A549 (cell line): Measurements from ENCODE around the gene LRPPRC. TPM values are rescaled to one million over a fixed set of nuclear protein-coding genes. Genes with fewer than 3 reads are reported as not detected.

Source experiments
- ATAC-seq, 2 experiments: fragments of 200-7000 bp in 1 of 2; fragments of >200 bp in 1 of 2; cut with Nextera tagmentation in 1 of 2; cut with Tn5 transposase in 1 of 2; 3 replicates each; pipeline versions ENCODE4 v1.8.0 to v1.9.1; 2018 to 2020; ENCODE audit warnings: mild to moderate bottlenecking in 1 of 2, moderate library complexity in 1 of 2
- CTCF ChIA-PET: fragments of 300-600 bp; sonication (Branson Sonifier 250); formaldehyde crosslinking; extraction: SDS; loops from one replicate; lab custom pipeline; 2021; ENCODE audit warnings: antibody characterized with exemption, inconsistent platforms; lab: Yijun Ruan, JAX
- POLR2A ChIA-PET: fragments of 350-600 bp; formaldehyde crosslinking; extraction: SDS; loops from one replicate; lab custom pipeline; 2021; ENCODE audit warnings: antibody characterized with exemption, inconsistent platforms; lab: Yijun Ruan, JAX
- DNase-seq, 2 experiments: peaks; one replicate each; pipeline versions ENCODE4 v3.0.0 to v3.0.0-alpha.2; 2011 to 2016; ENCODE audit warnings: low read depth in 1 of 2, low spot score in 1 of 2
- FAIRE-seq: peaks from 2 replicates; lab custom pipeline; 2011; peaks lifted over from hg19 to GRCh38; lab: Jason Lieb, UNC
- H3K27ac ChIP-seq, 2 experiments: fragments of >200 bp; sonication (Bioruptor Twin); formaldehyde crosslinking; 3 replicates each; pipeline ENCODE4 v1.5.1; 2016 to 2017
- H3K4me1 ChIP-seq: fragments of >200 bp; sonication (Bioruptor Twin); formaldehyde crosslinking; 3 replicates; pipeline ENCODE4 v1.6.1; 2016
- H3K4me2 ChIP-seq: fragments of >200 bp; sonication (Bioruptor Twin); formaldehyde crosslinking; 3 replicates; pipeline ENCODE4 v1.6.1; 2016
- H3K4me3 ChIP-seq: fragments of >200 bp; sonication (Bioruptor Twin); formaldehyde crosslinking; 3 replicates; pipeline ENCODE4 v1.5.1; 2016
- H3K9me3 ChIP-seq: fragments of >200 bp; sonication (Bioruptor Twin); formaldehyde crosslinking; 3 replicates; pipeline ENCODE4 v1.6.1; 2016
- ATOH8 ChIP-seq: fragments of 250-450 bp; sonication (Bioruptor Pico); IDR thresholded peaks from 2 replicates; pipeline ENCODE4 v1.5.0; 2020; ENCODE audit warnings: low read depth, mild to moderate bottlenecking, moderate library complexity
- BCL3 ChIP-seq: fragments of >200 bp; sonication (Bioruptor Twin); formaldehyde crosslinking; IDR thresholded peaks from 3 replicates; pipeline ENCODE4 v1.6.1; 2016
- CEBPB ChIP-seq, 2 experiments: fragments of >200 bp in 1 of 2; sonication (Bioruptor Twin) in 1 of 2; formaldehyde crosslinking in 1 of 2; IDR thresholded peaks; 2 replicates each; pipeline ENCODE4 v1.6.1; 2012 to 2016
- CHD4 ChIP-seq: fragments of 200-600 bp; sonication (generic); IDR thresholded peaks from 2 replicates; pipeline ENCODE4 v1.6.1; 2016; ENCODE audit warnings: antibody characterized with exemption, mild to moderate bottlenecking, borderline replicate concordance
- E2F6 ChIP-seq: IDR thresholded peaks from 2 replicates; pipeline ENCODE4 v1.6.1; 2012; ENCODE audit warnings: low read depth, borderline replicate concordance
- EP300 ChIP-seq, 2 experiments: fragments of >200 bp; sonication (Bioruptor Twin); formaldehyde crosslinking; IDR thresholded peaks; 2 replicates in 1 of 2; 3 replicates in 1 of 2; pipeline ENCODE4 v1.6.1; 2016 to 2017
- FOXS1 ChIP-seq: fragments of 250-450 bp; sonication (Bioruptor Pico); IDR thresholded peaks from 2 replicates; pipeline ENCODE4 v1.5.0; 2020; ENCODE audit warnings: mild to moderate bottlenecking, moderate library complexity
- HOXA7 ChIP-seq: fragments of 250-450 bp; sonication (Bioruptor Pico); IDR thresholded peaks from 2 replicates; pipeline ENCODE4 v1.5.0; 2020; ENCODE audit warnings: mild to moderate bottlenecking, moderate library complexity
- MAFK ChIP-seq: fragments of 450-650 bp; IDR thresholded peaks from 2 replicates; pipeline ENCODE4 v1.6.1; 2014; ENCODE audit not compliant: partially characterized antibody
- MAZ ChIP-seq: fragments of 150-350 bp; IDR thresholded peaks from 2 replicates; pipeline ENCODE4 v1.6.1; 2014; ENCODE audit warnings: antibody characterized with exemption, low read depth, low read length, borderline replicate concordance
- MYC ChIP-seq: IDR thresholded peaks from 2 replicates; pipeline ENCODE4 v1.6.1; 2012; ENCODE audit warnings: mild to moderate bottlenecking, inconsistent platforms, low read length, improper control_type of control experiment, borderline replicate concordance
- NFE2L2 ChIP-seq: fragments of 150-350 bp; conservative IDR thresholded peaks from 2 replicates; pipeline ENCODE4 v1.6.1; 2014; ENCODE audit warnings: low read length
- NPAS2 ChIP-seq: fragments of 250-450 bp; sonication (Bioruptor Pico); IDR thresholded peaks from 2 replicates; pipeline ENCODE4 v1.8.0; 2022; ENCODE audit warnings: mild to moderate bottlenecking, moderate library complexity, borderline replicate concordance
- PHF8 ChIP-seq: fragments of 200-600 bp; sonication (generic); IDR thresholded peaks from 2 replicates; pipeline ENCODE4 v1.6.1; 2016; ENCODE audit warnings: low read depth, mild to moderate bottlenecking, antibody characterized with exemption, moderate library complexity, borderline replicate concordance
- POLR2AphosphoS2 ChIP-seq: conservative IDR thresholded peaks from 2 replicates; pipeline ENCODE4 v1.6.1; 2012; ENCODE audit warnings: low read length, improper control_type of control experiment, inconsistent platforms
- RAD21 ChIP-seq, 2 experiments: fragments of >200 bp in 1 of 2; sonication (Bioruptor Twin) in 1 of 2; formaldehyde crosslinking in 1 of 2; IDR thresholded peaks in 1 of 2; conservative IDR thresholded peaks in 1 of 2; 2 replicates in 1 of 2; 3 replicates in 1 of 2; pipeline ENCODE4 v1.6.1; 2012 to 2018; ENCODE audit warnings: inconsistent platforms in 1 of 2
- RNF2 ChIP-seq: fragments of 200-600 bp; sonication (generic); IDR thresholded peaks from 2 replicates; pipeline ENCODE4 v1.6.1; 2016; ENCODE audit warnings: low read depth, mild to moderate bottlenecking, antibody characterized with exemption, moderate library complexity, borderline replicate concordance
- SREBF2 ChIP-seq: fragments of 450-650 bp; IDR thresholded peaks from 2 replicates; pipeline ENCODE4 v1.6.1; 2014; ENCODE audit warnings: mild to moderate bottlenecking, moderate library complexity
- ZC3H11A ChIP-seq: fragments of 450-650 bp; IDR thresholded peaks from 2 replicates; pipeline ENCODE4 v1.6.1; 2014; ENCODE audit warnings: antibody characterized with exemption, mild to moderate bottlenecking
- ZNF302 ChIP-seq: fragments of 250-450 bp; sonication (Bioruptor Pico); IDR thresholded peaks from 2 replicates; pipeline ENCODE4 v1.9.0; 2021; ENCODE audit warnings: inconsistent platforms, mild to moderate bottlenecking, moderate library complexity
- ZSCAN20 ChIP-seq: fragments of 250-450 bp; sonication (Bioruptor Pico); IDR thresholded peaks from 2 replicates; pipeline ENCODE4 v1.8.0; 2022; ENCODE audit warnings: mild to moderate bottlenecking, moderate library complexity
- whole genome bisulfite sequencing: methylation state at CpG from one replicate; pipeline ENCODE4 v1.1.6; 2017; ENCODE audit errors: missing lambda C conversion rate; 5-methylcytosine and 5-hydroxymethylcytosine counted together
- polyA plus RNA-seq, 4 experiments: library from polyadenylated mRNA; depleted of rRNA in 3 of 4; stranded (reverse); fragments of >200 nt; fragmentation: RNase III in 1 of 4; extraction: RNeasy Plus Mini Kit Qiagen cat#74134 plus additional on column Dnase treatment in 1 of 4; gene quantifications; 2 replicates in 3 of 4; 3 replicates in 1 of 4; pipeline ENCODE4 v1.2.3, GENCODE V29; 2011 to 2017
- TF ChIP-seq, protein P1 (sequence below): fragments of 450-650 bp; IDR thresholded peaks from 2 replicates; pipeline ENCODE4 v1.6.1; 2014; ENCODE audit warnings: antibody characterized with exemption
- TF ChIP-seq, protein P2 (sequence below): fragments of 150-350 bp; IDR thresholded peaks from 2 replicates; pipeline ENCODE4 v1.6.1; 2014; ENCODE audit warnings: low read depth, mild to moderate bottlenecking, low read length
- TF ChIP-seq, protein P3 (sequence below): fragments of 250-450 bp; sonication (Bioruptor Pico); IDR thresholded peaks from 2 replicates; pipeline ENCODE4 v1.5.0; 2021; ENCODE audit warnings: mild to moderate bottlenecking, moderate library complexity, borderline replicate concordance

LRPPRC gene
- polyA plus RNA-seq, 2 of the 4 experiments (the other 2 are of a cell fraction) = 84.6 to 269 TPM

- CTCF ChIA-PET = interaction anchor here (0.6 to 2.0 kb wide), 6 partner anchors 11 to 645 kb away, joined by 3 to 7 read pairs (median 4); no protein-coding TSS in a partner anchor
- TF ChIP-seq POLR2AphosphoS2 = no peak
- TF ChIP-seq, protein P1, sequence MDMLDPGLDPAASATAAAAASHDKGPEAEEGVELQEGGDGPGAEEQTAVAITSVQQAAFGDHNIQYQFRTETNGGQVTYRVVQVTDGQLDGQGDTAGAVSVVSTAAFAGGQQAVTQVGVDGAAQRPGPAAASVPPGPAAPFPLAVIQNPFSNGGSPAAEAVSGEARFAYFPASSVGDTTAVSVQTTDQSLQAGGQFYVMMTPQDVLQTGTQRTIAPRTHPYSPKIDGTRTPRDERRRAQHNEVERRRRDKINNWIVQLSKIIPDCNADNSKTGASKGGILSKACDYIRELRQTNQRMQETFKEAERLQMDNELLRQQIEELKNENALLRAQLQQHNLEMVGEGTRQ = no peak
- TF ChIP-seq MAZ = no peak
- TF ChIP-seq HOXA7 (CRISPR knock-in tag) = no peak
- no peak for TF ChIP-seq PHF8
- TF ChIP-seq BCL3 = no peak
- TF ChIP-seq NFE2L2 = no peak
- TF ChIP-seq RAD21 (conservative IDR thresholded peaks at IDR 0.05 in 1 of 2, IDR thresholded peaks at IDR 0.05 in 1 of 2) = no peak
- TF ChIP-seq ZSCAN20 (CRISPR knock-in tag) = no peak
- no peak for TF ChIP-seq FOXS1 (CRISPR knock-in tag)
- TF ChIP-seq EP300 (IDR thresholded peaks at IDR 0.05) = no peak
- no peak for TF ChIP-seq RNF2
- TF ChIP-seq E2F6 = no peak
- no peak for TF ChIP-seq SREBF2
- FAIRE-seq (no peak), DNase-seq (no peak), ATAC-seq (peak in 1 of 2 experiments; percentile 14; a peak in 2 of 6 replicates)
- no peaks in the 10 kb centered on the region for H3K4me1 ChIP-seq
- 71% methylated on average over 11 of the region's 11 CpGs for WGBS
- no peak overlapping the region for H3K4me3 ChIP-seq
- H3K27ac ChIP-seq = no peak overlapping the region
- POLR2A ChIA-PET = no interaction called here
- no peaks in the 10 kb centered on the region for H3K9me3 ChIP-seq
- H3K4me2 ChIP-seq = no peak overlapping the region
Observed at GRCh38 chr2:43874776-43875451, 120.9 kb downstream of the LRPPRC start.

DNA sequence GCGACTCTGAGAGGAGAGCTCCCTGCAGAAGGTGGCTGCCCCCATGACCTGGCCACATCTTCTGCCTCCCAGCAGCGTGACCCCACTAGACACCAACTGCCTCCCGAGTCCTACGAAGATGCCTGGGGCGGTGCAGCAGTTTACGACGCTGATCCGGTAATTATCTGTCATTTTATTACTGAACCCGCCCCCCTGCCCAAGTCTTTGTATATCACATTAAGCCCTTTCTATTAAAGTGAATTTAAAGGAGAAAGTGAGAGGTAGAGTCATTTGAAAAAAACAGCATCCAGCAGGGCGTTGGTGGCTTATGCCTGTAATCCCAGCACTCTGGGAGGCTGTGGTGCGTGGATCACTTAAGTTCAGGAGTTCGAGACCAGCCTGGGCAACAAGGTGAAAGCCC is 123.6 kb downstream of the LRPPRC start:
- TF ChIP-seq NFE2L2 (no peak), ATOH8 (CRISPR knock-in tag) (no peak), ZSCAN20 (CRISPR knock-in tag) (no peak), NPAS2 (CRISPR knock-in tag) (no peak), FOXS1 (CRISPR knock-in tag) (no peak), ZC3H11A (no peak), CEBPB (IDR thresholded peaks at IDR 0.05) (no peak), ZNF302 (no peak), RAD21 (conservative IDR thresholded peaks at IDR 0.05 in 1 of 2, IDR thresholded peaks at IDR 0.05 in 1 of 2) (no peak), MAZ (no peak), MYC (no peak), MAFK (no peak), CHD4 (no peak), E2F6 (no peak)
- TF ChIP-seq, protein P2, sequence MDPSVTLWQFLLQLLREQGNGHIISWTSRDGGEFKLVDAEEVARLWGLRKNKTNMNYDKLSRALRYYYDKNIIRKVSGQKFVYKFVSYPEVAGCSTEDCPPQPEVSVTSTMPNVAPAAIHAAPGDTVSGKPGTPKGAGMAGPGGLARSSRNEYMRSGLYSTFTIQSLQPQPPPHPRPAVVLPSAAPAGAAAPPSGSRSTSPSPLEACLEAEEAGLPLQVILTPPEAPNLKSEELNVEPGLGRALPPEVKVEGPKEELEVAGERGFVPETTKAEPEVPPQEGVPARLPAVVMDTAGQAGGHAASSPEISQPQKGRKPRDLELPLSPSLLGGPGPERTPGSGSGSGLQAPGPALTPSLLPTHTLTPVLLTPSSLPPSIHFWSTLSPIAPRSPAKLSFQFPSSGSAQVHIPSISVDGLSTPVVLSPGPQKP = no peak
- TF ChIP-seq, protein P1 = no peak
- TF ChIP-seq, protein P3, sequence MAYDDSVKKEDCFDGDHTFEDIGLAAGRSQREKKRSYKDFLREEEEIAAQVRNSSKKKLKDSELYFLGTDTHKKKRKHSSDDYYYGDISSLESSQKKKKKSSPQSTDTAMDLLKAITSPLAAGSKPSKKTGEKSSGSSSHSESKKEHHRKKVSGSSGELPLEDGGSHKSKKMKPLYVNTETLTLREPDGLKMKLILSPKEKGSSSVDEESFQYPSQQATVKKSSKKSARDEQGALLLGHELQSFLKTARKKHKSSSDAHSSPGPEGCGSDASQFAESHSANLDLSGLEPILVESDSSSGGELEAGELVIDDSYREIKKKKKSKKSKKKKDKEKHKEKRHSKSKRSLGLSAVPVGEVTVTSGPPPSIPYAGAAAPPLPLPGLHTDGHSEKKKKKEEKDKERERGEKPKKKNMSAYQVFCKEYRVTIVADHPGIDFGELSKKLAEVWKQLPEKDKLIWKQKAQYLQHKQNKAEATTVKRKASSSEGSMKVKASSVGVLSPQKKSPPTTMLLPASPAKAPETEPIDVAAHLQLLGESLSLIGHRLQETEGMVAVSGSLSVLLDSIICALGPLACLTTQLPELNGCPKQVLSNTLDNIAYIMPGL (CRISPR knock-in tag) = no peak
- no peak for FAIRE-seq

More for the DNA sequence above, 123.6 kb downstream of the LRPPRC start:
- no peaks in the 10 kb centered on the region for H3K9me3 ChIP-seq
- no peak overlapping the region for H3K4me3 ChIP-seq
- no peak for ATAC-seq
- H3K4me1 ChIP-seq = no peaks in the 10 kb centered on the region
- POLR2A ChIA-PET = no interaction called here
- CTCF ChIA-PET = no interaction called here
- no peak for DNase-seq
- 56% methylated on average over 12 of the region's 12 CpGs for WGBS
- H3K27ac ChIP-seq = no peak overlapping the region
- H3K4me2 ChIP-seq = no peak overlapping the region
